Measurements from ENCODE around the gene RAB7A. TPM values are rescaled to one million over a fixed set of nuclear protein-coding genes. Genes with fewer than 3 reads are reported as not detected.

The RAB7A gene
- total RNA-seq, 1 donor from 2014 or later = 257 TPM

GRCh38 chr3:128846486-128846891, 120.5 kb downstream of the RAB7A start:
- intact Hi-C loops (cut with micrococcal nuclease) = loop anchor here (1.0 kb wide), 7 partner anchors 33 to 229 kb away; partner anchors contain the start of genes ACAD9, RAB7A and RPN1

DNA sequence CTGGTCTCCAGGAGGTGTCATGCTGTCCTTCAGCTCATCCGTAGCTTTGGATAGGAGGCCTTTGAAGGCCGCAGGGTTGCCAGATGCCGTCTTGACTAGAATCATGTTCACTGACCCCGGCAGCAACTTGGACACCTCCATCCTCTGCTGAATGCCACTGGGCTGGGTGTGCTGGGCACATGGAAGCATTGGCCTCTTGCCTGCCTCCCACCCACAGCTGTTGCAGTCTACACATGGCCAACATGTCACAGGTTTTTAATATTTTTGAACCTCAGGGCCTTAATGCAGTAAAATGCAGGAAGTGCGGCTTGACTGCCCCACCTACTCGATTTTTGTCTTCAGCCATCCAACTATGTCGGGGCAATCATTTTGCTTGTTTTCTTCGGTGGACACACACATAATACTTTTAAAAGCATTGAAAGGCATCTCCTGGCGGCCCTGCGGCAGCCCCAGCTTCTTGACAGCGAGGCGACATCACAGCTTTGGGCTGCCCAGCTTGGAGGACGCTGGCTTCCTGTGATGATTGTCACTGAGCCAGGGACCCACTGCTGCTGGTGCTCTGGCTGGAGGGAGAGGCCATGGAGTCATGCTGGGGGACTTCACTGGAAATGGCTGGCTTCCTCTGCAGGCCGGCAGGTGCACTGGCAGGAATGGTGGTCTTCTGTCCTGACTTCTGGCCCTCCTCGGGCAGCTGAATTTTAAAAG, 121.8 kb downstream of the RAB7A start:
- intact Hi-C loops (cut with micrococcal nuclease) = no loop called here

DNA sequence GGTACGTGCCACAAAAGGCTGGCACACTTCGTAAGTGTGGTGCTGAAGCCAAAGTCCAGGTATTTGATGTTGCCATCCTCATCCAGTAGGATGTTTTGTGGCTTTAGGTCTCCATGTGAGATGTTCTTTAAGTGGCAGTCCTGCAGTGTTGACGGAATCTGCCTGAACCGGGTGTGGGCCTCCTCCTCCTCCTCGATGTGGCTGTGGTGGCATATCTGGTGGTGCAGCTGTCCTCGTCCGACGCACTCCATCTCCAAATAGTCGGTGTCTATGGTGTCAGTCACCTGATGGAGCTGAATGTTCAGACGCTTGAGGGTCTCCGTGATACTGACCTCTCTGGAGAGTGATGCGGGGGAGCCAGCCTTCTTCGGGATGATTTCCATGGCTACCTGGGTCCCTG, 123.0 kb downstream of the RAB7A start:
- intact Hi-C loops (cut with micrococcal nuclease) = no loop called here

DNA sequence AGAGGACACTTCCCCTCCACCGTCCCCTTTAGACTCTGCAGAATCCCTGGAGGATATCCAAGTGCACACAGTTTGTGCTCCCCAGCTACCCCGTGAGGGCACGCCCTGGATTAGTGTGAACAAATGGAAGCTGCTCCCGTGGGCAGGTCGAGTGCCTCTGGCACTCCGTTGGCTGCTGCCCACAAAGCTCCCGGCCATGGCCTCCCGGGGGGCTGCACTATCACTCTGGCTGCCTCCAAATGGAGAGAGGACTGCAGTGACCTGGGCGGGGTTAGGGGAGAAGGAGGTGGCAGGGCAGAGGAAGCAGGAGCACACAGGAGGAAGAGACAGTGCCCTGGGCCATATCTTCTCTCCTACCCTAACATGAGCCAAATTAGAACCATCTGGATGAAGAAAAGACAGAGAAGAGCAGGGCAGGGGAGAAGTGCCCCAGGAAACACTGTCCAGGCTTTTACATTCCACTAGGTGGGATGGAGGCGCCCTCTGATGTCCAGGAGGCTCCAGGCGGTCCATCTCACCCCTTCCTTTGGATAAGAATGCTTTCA, 124.0 kb downstream of the RAB7A start:
- intact Hi-C loops (cut with micrococcal nuclease) = no loop called here

- intact Hi-C loops (cut with micrococcal nuclease) = no loop called here
Observed at GRCh38 chr3:128850544-128850943, 124.6 kb downstream of the RAB7A start.

- intact Hi-C loops (cut with micrococcal nuclease) = no loop called here
Observed at GRCh38 chr3:128851601-128852000, 125.6 kb downstream of the RAB7A start.

- intact Hi-C loops (cut with micrococcal nuclease) = no loop called here
Observed at GRCh38 chr3:128853826-128854225, 127.8 kb downstream of the RAB7A start.

DNA sequence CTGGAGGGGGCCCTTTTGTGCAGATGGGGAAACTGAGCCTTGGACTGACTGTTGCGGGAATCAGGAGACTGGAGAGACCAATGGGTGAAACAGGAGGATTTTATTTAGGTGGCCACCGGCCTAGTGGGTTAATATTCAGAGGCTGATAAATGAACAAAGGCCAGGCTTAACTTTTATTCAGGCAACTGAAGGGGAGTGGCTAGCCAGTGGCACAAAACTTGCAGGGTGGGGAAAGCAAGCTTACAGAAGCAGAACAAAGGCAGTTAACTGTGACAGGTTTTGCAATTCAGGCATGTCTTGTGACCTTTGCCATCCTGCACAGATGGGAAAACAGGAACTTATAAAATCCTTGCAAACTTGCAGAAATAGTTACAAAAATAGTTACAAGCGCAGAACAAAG, 128.5 kb downstream of the RAB7A start:
- intact Hi-C loops (cut with micrococcal nuclease) = no loop called here

DNA sequence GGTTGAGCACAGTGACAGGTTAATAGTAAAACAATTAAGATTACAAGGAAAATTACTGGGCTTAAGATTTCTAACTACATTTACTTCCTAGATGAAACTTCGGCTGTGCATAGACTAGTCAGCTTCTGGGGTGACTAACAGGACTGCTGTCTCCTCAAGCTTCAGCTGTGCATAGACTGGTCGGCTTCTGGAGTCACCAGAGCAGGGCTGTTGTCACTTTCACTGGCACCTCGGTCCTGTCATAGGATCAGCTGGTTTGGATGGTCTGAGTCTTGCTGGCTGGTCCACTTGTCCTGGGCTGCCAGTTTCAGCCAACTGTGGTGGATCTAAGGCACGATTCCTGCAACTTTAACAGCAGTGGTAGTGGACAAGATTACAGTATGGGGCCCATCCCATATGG, 129.6 kb downstream of the RAB7A start:
- intact Hi-C loops (cut with micrococcal nuclease) = no loop called here

DNA sequence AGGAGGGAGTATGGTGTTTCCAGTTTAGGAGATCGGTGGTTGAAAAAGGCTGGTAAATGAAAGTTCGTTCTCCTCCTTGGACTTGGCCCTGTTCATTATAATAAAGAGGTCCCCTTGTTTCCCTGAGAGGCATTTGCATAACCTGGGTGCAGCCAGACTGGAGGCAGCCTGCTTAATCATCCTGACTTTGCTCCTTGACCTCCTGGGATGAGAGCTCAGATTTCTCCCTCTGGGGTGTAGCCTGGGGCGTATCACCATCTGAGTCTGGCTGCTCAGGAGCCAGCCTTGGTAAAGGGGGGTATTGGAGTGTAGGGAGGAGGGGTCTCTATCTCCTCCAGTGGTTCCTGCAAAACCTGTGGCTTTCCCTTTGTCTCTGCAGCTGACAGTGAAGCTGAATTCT, 132.2 kb downstream of the RAB7A start:
- intact Hi-C loops (cut with micrococcal nuclease) = no loop called here

- intact Hi-C loops (cut with micrococcal nuclease) = no loop called here
Observed at GRCh38 chr3:128859630-128860029, 133.6 kb downstream of the RAB7A start.

DNA sequence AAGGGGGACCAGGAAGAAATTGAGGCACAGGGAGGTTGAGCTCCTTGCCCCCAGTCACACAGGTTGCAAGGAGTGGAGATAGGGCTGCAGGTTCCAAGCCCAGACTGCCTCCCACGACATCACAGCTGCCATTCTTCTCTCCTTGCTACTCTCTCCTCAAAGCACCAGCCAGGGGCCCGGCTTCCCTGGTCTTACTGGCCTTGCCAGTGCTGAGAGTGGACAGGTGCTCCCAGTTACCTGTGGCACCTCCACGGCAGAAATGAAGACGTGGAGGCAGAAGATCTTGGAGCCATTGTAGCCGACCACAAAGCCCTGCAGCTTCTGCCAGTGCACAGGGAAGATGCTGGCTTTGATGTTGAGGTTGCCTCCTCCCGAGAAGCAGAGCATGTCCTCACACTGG, 135.5 kb downstream of the RAB7A start:
- intact Hi-C loops (cut with micrococcal nuclease) = no loop called here

- intact Hi-C loops (cut with micrococcal nuclease) = no loop called here
Observed at GRCh38 chr3:128863560-128863959, 137.6 kb downstream of the RAB7A start.

Other genes with a start within 250 kb of the RAB7A start
- 0.15 and 0.32 TPM in 2 replicates for gene GATA2, start 233.0 kb upstream of the RAB7A start, total RNA-seq
- gene RPN1, start 75.4 kb upstream of the RAB7A start, total RNA-seq = 214 and 219 TPM in 2 replicates
- gene ACAD9, start 153.4 kb downstream of the RAB7A start, total RNA-seq = 59.7 and 62.1 TPM in 2 replicates